M059J (cell line): Measurements from ENCODE around the gene EMP1. TPM values are rescaled to one million over a fixed set of nuclear protein-coding genes. Genes with fewer than 3 reads are reported as not detected.

Experiments
- DNase-seq: peaks from one replicate; pipeline ENCODE4 v3.0.0-alpha.2; 2012; ENCODE audit warnings: low read depth
- total RNA-seq: library from RNA; depleted of rRNA; stranded (reverse); fragments of >200 nt; shearing (Covaris generic); gene quantifications from 2 replicates; pipeline ENCODE4 v1.2.3, GENCODE V29; 2014

Gene EMP1
- total RNA-seq, 1 experiment from 2014 or later: 28.9 TPM

DNA sequence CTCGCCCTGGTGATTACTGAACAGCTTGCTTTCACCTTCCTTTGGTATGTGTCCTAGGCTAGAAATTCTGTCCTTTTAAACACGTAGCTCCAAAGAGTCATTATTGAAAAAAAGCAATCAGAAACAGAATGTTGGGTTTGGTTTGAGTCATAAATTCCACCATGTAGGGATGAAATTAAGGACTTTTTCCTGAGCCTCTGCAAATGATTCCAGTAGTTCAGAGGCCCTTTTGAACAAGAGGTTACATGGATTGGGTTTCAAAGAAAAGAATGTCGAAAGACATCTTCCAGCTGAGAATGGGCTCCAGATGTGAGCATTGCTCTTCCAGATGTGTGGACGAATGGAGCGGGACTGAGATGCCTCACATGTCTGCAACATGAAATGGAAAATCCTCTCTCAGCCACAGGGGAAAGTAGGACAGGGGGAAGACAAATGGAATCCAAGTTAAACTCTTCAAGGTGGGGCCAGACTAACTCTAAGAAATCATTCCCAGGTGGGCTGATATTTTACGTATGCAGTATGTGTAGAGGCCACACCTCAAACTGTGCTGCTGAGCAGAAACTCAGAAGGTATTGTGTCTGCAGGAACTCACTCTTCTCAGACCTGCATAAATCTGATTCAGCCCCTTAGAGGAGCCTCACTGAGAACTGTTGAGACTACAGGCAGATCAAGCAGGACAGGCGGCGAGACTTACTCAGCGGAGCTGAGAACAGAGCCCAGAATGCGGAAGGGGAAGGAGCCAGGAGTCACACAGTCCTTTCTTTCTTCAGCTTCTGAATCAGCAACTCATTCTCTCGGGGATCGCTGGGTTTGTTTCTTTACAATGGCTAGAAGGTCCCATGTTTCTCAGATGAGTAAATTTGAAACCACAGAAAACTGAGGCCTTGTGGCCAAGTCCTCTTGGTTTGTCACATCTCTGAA, 23.3 kb upstream of the EMP1 start:
- DNase-seq: peak; percentile 96

DNA sequence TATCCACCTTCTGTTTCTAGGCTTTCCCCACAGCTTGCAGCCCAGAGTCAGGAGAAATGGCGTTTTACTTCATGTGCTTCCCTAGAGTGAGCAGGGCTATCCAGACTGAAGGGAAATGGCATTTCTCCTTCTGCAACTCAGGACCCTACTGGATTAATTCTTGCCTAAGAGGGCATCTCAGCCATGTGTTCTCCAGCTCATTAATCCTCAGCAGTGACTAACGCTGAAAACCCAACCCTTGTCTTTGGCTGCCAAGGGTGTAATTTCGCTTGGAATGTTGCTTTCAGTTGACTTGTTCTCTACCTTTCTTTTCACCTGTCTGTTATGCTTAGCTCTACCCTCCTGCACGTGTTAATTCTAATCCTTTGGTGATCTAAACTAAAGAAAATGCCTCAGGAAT, 21.0 kb upstream of the EMP1 start:
- DNase-seq: peak; percentile 73

DNA sequence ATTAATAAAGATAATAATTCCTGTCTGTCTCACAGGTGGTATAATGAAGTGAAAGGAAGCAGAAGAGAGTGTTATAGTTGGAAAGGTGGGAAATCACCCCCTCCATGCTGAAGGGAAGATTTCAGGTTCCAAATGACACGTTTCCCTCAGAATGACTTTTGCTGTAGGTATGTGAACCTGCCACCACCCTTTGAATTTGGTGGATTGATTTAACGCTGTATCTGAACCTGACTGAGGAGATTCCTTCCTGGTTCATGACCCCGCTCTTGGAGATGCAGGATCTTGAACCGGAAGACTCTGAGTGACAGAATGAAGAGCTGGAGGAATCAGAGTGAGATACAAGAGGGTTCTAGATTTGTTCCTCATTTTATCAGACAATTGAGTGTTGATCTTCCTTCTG, 20.3 kb upstream of the EMP1 start:
- DNase-seq: no peak

DNA sequence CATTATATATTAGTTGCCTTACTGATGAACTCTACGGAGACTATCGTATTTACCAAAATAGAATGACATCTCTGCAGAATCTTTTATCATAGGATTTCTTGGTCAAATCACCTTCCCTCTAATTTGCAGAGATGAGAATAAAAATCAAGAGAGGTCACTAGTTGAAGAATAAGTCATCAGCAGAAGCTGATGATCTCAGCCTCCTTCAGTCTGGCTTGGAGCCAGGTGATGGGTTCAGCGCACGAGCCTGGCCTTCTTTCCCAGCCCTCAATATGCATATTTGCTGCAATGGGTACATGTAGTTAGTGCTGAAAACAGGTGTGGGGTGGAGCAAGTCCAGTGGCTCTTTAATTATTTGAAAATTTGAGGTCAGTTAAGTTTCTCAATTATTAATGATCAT, 19.2 kb upstream of the EMP1 start:
- DNase-seq: peak; percentile 41

DNA sequence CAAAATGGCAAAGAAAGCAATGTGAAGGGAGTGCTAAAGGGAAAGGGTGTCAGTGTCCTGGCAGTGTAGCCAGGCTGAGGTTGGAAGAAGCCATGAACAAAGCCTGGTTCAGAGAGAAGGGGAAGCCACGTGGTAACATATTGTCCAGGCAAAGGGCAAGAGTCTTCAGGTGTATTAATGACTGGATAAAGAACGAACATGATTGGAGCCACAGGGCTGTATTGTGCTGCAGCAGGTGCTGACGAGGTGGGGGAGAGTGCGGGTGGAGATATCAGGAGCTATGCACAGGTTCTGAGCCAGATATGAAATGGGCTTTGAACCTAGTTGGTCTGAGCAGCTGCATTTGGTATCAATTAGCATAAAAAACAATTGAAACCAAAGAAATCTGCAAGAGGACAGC, 18.6 kb upstream of the EMP1 start:
- no peak for DNase-seq

DNA sequence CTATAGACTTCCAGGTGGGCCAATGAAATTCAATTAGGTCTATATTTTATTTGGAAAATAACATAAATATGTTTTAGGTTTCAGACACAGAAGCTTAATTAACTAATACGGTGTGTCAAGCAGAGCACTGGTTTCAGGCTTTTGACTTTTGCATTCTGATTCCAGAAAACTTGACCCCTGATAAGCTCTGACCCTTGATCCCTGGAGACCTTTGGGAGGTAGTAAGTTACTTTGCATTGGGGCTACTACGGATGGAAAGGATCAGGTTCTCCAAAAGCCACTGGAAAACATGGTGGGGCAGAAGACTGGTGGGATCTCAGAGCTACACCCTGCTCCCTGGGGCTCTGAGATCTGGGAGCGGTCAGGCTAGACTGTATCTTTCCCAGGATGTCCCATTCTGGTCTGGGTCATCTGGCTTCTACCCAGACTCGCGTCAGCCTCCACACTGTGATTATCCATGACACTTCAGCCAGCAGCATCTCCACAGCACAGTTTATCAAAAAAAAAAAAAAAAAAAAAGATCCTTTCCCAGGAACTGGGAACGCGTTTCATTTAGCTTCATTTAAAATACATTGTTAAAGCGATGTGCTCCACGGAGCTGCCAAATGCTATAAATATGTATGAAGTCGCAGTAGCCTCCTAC, 17.8 kb upstream of the EMP1 start:
- no peak for DNase-seq

DNA sequence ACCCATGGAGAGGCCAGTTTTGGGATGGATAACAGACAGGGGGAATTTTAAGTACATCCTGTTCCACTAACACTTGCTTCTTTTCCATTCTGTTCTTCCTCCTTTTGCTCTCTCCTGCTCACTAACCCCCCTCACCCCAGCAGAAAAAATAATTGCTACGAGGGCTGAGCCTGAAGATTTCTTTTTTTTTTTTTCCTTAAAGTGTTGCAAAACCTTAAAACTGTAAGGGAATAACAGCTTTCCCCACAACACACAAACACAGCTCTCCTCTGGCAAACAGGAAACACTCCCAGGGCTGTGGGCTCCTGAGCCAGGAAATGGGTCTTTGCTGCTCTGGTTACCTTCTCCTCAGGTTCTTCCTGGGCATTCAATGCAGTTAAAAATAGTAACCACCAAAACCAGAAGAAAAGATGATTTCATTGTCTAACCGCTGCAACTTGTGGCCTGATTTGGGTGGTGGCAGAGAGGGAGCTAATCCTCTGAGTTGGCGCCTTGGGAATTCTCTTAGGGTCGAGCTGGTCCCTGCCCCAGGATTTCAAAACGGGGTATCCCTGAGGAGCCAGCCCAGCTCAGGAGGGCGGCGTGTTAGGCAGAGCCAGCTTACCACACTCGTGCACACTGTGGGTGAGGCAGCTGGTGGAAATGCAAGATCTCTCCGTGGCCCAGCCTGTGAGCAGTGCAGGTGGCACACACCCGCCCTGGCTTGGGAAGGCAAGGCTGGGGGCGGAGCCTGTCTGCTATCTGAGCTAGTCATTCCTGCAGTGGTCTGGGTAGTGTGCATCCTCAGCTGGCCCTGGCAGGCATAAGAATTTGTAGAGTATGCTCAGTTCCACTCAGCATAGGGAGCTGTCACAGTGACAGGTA, 17.1 kb upstream of the EMP1 start:
- peak; percentile 84 for DNase-seq

DNA sequence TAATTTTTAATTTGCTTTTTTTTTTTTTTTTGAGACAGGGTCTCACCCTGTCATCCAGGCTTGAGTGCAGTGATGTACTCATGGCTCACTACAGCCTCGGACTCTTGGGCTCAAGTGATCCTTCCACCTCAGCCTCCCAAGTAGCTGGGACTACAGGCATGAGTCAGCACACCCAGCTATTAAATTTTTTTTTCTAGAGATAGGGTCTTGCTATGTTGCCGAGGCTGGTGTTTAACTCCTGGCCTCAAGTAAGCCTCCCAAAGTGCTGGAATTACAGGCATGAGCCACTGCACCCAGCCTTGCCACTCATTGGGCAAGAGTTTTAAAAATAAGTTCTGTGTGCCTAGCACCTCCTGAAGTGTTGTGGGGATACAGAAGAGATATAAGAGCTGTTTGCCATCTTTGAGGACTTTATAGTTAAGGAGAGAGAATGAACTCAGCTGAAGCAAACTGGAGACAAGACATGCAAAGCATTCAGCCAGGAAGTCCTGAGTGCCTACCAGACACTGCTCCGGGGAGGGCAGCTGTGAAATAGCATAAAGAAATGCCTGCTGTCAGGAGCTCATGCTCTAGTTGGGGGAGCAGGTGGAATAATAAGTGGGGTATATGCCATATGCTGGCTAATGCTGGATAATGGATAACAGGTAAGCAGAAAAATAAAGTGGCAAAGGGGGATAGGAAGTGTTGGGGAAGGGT, 15.0 kb upstream of the EMP1 start:
- DNase-seq: no peak

DNA sequence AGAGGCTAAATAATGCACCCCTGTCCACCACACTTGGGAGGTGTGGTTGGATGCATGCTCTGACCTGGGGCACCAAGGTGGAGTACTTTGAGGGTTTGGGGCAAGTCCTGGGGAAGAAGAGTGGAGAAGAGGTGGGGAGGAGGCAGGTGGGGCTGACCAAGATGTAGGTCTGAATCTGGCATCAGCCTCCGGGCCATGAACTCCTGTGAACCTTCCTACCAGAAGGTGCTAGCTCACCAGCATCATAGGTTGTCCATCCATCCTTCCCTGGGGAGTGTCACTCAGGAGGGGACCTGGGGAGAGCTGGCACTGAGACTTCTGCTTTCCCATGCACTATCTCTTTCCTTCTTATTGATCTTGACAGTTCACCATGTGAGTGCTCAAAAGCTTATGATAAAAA, 13.6 kb upstream of the EMP1 start:
- DNase-seq: no peak

DNA sequence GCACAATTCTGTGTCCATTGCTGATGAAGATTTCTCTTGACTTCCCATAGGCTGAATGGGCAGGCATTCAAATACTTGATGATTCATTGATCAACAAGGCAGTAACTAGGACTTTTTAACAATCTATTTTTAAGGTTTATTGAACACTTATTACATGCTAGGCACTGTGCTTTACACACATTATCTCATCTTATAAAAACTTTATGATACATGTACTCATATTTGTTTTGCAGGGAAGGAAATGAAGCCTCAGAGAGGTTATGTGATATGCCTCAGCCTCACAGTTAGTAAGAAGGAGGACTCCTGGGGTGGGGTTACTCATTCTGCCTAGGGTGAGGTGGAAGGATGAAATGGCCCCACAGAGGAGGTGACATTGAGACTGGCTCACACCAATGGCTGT, 12.9 kb upstream of the EMP1 start:
- DNase-seq: no peak

DNA sequence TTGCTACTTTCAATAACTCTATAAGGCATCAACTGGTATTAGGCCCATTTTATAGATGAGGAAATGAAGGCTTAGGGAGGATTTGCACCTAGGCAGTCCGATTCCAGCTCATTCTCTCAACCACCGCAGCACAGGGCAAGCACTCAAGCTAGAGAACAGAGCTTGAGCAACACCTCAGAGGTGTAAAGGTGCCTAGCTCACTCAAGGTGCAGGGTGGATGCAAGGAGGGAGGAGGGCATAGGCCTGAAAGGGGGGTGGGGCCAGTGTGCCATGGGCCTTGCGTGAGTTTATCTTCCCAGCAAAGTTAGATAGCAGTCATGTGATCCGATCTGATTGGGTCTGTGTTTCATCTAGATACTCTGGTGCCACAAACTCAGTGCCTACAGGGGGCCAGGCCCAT, 10.2 kb upstream of the EMP1 start:
- no peak for DNase-seq

DNA sequence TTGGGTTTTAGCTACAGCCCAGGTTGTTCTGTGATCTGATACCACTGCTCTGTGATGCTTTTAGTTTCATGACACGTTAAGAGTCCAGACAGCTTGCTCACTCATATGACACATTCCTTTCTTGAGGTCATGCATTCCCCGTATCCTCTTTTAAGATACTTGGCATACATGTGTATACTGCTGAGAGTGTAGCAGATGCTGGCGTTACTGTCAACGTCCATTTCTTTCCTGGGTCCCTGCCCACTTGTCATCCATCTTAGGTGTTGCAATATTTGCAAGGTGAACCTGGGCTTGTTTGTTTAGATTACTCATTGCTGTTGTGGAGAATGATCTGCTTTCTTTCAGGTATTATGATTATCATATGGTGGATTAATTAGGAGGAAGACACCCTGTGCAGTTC, 9.1 kb upstream of the EMP1 start:
- peak; percentile 83 for DNase-seq

DNA sequence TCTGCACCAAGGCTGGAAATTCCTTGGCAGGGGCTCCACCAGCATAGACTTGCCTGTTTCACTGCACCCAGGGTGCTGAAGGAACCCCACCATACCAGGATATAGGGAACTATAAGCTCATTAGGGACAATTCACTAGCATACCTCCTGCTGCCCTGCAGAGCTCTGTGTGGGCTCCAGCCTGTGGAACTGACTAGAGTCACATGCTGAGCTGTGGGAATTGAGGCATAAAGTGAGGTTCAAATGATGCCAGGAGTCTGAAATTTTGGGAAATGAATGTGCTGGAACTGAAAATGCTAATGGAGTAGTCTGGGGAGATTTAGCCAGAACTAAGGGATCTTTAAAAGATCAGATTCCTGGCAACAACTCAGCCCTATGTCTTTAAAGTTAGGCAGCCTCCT, 7.3 kb upstream of the EMP1 start:
- DNase-seq: no peak

DNA sequence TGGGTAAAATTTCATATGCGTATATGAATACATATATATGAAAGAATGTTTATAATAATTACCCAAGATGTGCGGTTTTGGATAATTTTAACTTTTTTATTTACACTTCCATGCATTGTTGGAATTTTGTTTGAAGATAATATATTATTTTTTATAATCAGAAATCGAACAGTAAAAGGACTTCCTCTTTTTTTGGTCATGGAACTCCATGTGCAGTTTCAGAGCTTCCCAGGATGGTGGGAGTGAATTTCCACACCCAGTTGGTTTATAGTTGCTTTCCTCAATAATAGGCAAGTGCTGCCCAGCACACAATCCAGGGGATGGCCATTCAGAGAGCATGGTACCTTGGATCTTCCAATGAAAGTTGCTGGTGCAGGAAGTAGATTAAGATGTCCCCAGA, 6.3 kb upstream of the EMP1 start:
- DNase-seq: no peak

DNA sequence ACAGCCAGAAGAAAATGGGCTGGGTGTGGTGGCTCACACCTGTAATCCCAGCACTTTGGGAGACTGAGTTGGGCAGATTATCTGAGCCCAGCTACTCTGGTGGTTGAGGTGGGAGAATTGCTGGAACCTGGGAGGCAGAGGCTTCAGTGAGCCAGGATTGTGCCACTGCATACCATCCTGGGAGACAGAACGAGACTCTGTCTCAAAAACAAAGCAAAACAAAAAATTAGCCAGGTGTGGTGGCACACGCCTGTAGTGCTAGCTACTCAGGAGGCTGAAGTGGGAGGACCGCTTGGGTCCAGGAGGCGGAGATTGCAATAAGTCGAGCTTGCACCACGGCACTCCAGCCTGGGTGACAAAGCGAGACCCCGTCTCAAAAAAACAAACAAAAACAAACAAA, 3.8 kb upstream of the EMP1 start:
- no peak for DNase-seq

DNA sequence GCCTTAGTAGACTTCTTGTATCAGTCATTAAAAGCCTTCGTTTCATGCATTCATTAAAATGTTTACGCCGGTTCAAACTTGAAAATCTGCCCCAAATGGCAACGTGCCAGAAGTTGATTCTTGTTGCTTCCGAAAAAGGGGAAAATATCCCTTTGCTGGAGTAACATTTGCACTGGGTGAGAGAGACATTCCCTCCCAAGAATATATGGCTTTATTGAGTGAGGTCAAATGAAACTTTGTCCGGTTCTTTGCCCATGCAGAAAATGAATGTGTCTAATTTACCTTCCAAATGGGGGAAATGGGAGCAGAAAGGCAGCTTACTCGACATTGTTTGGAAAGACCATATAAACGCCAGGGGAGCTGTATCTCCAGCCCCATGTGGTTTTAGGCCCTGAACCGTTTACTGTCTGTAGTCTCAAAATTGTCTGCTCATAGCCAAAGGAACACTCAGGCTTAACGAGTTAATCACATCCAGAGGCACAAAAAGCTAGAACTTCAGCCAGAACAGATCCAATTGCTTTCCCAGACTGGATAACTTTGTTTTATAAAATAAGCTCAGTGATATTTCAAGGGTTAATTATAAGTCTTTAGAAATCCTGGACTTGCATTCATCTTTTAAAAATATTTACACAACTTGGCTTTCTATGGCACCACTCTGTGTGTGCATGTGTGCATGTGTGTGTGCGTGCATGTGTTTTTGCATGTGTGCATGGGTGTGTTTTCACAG, 2.9 kb upstream of the EMP1 start:
- DNase-seq: no peak

DNA sequence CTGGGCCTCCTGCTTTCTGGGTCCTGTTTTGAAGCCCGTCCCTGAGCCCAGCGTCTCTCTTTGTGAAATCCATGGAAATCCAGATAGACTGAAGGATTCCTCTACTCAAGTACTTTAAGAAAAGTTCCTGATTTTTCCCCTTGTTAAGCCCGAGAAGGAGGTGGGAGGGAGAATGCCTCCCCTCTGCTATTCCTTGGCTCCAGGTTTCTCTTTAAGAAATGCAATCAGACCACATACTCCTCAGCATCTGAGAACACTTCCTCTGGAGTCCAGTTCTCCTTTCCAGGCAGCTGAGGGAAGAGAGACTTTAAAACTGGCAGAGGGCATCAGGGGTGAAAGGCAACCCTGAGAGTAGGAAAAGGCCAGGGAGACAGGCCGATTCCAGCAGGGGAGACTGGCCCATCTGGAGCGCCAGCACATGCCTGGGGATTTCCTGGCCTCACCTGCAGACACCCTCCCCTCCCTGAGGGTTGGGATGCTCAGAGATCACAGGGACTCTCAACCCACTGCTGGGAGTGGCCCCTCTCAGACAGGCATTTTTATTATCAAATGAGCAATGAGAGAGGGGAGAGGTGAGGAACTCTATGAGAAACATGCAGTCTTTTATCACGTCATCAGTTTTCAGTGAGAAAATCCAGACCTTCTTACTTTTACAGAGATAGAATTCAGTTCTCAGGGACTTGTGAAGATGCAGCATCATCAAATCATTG, 2.0 kb upstream of the EMP1 start:
- DNase-seq: peak; percentile 39

DNA sequence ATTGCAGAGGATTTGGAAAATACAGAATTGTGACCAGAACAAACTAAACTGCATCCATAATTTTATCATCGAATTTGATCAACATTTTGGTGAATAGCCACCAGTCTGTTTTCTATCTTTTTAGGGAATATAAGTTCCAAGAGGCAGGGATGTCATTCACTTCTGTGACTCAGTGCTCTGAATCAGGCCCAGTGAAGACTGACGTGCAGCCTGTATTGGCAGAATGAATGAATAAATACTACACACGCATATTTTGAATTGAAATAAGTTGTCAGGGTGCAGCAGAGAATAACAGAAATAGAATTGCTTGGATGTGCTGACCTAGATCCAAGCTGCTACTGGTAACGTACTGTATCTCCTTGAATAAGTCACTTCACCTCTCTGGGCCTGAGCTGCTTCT, 1.3 kb upstream of the EMP1 start:
- peak; percentile 71 for DNase-seq

DNA sequence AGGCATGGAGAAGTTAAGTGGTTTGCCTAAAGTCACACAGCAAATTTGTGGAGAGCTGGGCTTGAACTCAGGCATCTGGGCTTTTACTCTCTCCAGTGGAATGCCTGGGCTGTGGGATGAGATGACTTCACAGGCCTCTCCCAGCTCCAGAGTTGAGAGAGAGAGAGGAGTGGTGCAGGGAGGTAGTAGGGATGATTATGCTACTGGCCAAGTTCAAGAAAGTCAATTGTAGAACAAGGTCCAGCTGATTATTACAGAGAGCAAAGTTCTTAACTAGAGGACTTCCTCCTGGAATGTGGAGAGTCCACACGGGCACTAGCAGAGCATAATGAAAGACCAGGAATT, 769 bp upstream of the EMP1 start:
- peak; percentile 74 for DNase-seq

DNA sequence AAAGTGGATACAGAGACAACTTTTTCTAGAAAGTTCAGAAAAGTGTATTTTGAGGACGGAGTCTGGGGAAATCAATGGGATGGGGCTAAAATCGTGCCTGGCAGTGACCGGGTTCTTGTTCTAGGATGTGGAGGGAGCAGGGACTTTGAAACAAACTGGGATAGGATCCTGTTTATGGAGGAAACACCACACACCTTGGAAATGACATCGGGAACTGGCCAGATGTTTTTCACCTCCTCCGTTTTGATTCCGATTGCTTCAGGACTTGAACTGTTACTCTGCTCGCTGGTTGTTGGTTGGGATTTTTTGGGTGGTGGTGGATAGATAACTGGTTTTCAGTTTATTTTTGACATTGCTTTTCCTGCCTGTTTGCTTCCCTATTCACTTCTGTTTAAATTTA, 506 bp downstream of the EMP1 start:
- no peak for DNase-seq
